Measurements from ENCODE around the gene S100A10.

GRCh38 chr1:152000964-152001630, 7.4 kb upstream of the S100A10 start:
- TF ChIP-seq SUZ12 (IDR thresholded peaks at IDR 0.05; ENCODE audit: extremely low read depth, insufficient read depth, insufficient read length) = no peak
- TF ChIP-seq ZNF274 (IDR thresholded peaks at IDR 0.05; ENCODE audit: low read depth, low read length) = no peak
- no peak for TF ChIP-seq YY1 (IDR thresholded peaks at IDR 0.05; ENCODE audit: insufficient read depth, insufficient read length)

Measured in NT2/D1 (cell line).